ENCODE measurements around the gene DTX3.

GRCh38 chr12:57655541-57656240, 51.1 kb downstream of the DTX3 start:
- TF ChIP-seq CTCF (IDR thresholded peaks at IDR 0.05), result no peak
- TF ChIP-seq POLR2A (IDR thresholded peaks at IDR 0.05), result no peak
- TF ChIP-seq POLR2AphosphoS5 (IDR thresholded peaks at IDR 0.05), result no peak
